Right kidney (tissue), 1 donor: ENCODE measurements around the gene GCG.

Source experiments
- DNase-seq: peaks from one replicate; pipeline ENCODE4 v3.0.0-alpha.2; 2016

The GCG gene

DNA sequence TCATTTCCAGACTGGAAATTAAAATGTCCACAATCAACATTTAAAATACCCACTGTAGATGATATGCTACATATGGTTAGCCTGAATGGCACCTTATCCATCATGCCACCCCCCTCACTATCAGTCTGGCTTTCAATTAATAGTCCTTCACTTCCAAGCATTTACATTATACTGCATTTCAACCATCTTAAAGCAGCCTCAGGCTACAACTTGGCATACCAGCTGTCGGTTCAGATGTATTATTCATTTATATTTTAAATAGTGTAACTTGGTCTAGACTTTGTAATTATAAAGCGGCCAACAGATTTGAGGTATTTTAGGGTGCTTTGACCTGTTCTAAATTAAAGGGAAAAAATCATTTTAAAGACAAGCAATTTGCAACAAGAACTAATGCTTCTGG, 2.6 kb downstream of the GCG start:
- DNase-seq = no peak

DNA sequence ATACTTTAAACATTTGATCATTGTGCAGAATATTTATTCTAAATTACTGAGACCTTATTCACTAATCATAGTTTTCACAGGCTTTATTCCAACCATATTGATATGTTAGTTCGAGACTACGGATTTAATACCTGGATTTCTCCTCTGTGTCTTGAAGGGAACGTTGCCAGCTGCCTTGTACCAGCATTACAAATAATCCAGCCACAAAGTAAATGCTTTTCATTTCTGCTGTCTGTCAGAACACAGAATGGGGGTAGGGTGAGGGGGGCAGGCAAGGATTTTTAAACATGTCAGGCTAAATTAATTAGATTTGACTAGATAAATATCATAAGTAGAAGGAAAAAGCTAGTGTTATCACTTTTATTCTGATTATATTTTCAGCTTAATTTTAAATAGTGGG, 3.1 kb downstream of the GCG start:
- no peak for DNase-seq

DNA sequence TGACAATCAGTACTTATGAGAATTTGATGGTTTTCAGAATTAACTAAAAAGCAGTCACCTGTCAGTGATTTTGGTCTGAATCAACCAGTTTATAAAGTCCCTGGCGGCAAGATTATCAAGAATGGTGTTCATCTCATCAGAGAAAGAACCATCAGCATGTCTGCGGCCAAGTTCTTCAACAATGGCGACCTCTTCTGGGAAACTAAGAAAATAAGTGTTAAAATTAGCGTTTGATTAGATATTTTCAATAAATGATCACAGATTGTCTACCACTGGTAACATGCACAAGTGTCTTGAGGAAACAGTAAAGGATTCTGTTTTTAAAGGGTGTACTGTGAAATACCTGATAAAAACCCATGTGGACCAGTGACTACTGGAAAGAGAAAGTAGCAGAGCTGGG, 8.1 kb downstream of the GCG start:
- DNase-seq = no peak

DNA sequence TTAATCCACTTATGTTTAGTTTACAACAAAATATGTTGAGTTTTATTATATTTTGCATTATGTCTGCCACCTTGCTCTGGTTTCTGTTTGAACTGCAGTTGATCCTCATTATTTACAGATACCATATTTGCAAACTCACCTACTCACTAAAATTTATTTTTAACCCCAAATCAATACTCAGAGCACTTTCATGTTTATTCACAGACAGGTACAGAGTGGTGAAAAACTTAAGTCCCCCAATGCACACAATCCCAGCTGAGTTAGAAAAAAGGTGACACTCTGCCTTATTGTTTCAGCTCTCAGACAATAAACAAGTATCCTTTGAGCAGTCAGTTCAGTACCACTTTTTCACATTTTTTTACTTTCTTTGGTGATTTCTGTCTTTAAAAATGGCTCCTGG, 13.7 kb downstream of the GCG start:
- DNase-seq = no peak

DNA sequence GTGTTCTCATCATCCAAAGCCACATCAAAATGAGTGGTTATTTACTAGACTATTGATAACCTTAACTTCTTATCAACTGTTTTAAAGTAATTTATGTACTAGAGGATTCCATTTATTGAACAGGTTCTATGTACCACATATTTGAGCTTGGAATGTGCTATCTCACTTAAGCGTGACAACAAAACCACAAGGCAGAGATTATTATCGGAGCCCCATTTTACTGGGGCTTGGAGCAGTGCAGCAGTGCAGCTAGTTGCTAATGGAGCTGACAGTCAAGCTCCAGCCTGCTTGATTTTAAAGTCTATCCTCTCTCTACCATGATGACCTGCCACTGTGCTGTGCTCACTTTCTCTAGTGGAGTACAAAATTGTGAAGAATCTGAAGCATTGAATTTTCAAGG, 24.6 kb downstream of the GCG start:
- no peak for DNase-seq

DNA sequence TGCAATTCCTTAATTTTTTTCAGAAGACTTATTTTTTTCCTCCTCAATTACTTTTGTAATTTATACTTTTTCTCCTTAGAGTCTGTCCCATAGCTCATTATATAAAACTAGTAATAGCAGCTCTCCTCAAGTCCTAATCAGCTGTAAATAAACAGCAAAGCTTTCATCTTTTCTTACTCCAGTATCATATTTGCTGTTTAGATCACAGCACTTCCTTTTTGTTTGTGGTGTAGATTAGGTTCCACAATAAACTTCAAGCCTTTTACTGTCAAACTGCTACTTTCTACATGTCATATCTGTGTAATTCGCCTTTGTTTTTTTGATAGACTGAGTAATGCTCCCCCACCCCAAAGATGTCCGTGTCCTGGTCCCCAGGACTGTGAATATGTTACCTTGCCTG, 25.5 kb downstream of the GCG start:
- no peak for DNase-seq

DNA sequence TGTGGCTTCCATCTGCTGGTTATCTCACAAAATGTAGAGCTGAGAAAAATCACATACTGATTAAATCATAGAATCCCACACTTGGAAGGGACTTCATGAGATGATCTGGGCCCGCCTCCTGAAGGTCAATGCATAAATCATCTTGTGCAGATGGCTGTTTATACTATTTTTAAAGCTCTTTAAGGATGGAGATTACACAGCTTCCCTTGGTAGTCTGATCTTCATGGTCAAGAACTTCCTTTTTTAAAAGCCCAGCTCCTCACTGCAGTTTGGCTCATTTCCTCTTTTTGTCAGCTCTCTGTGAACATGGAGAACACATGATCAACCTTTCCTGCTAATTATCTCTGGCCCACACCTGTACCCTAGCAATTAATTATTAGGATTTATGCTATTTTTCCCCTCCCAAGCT, 25.9 kb downstream of the GCG start:
- no peak for DNase-seq

DNA sequence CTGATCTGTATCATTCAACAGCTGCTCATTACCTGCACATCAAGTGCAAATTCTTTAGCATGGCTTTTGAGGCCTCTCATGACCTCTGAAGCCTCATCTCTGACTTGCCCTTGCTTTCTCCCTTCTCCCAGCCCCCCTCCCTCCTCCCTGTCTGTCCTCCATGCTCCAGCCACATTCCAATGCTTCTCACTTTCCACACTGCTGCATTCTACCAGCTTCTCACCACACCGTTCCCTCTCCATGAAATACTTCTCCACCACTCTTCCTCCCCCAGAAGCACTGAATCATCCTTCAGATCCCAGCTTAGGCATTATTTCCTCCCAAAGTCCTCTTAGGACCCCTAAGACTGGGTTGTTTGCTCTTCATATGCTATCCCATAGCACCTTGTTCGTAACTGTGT, 26.9 kb downstream of the GCG start:
- DNase-seq = no peak

DNA sequence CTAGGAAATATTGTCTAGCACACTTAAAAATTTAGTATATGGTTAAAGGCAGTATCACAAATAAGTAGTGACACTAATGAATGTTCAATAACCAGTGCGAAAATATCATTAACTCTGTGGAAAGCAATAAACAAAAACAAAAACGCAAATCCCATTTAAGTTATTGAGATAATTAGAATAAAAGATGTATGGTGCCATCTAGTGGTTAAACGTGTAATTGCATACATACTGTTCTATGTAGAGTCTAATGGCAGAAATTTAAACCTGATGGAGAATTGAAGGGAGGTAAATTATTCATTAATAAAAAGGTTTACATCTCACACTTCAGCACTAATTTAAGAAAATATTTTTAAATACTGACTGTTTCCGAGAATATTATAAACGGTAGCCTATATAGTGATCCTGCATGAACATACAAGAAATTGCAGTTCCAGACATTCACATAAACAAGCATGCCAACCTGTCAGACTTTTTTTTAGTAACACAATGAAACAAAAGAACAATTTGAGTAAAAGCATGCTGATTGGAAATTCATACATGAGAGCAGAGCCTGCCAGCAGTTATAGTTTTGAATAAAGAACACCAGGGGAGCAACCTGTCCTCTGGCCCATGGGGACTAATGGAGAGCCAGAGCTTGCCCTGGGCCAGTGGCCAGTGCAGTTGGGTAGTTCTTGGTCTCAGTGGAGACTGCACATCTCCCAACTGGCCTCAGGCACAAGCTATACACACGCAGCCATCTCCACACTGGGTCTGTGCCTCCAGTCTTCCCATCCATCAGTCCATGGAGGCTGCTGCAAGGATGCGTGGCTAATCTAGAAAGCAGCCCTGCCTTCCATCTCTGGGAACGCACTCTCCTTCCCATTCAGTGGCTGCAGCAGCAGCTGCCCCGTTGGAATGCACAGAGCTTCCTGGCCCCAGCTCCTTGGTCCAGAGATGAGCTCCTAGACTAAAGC, 28.0 kb downstream of the GCG start:
- DNase-seq = no peak

DNA sequence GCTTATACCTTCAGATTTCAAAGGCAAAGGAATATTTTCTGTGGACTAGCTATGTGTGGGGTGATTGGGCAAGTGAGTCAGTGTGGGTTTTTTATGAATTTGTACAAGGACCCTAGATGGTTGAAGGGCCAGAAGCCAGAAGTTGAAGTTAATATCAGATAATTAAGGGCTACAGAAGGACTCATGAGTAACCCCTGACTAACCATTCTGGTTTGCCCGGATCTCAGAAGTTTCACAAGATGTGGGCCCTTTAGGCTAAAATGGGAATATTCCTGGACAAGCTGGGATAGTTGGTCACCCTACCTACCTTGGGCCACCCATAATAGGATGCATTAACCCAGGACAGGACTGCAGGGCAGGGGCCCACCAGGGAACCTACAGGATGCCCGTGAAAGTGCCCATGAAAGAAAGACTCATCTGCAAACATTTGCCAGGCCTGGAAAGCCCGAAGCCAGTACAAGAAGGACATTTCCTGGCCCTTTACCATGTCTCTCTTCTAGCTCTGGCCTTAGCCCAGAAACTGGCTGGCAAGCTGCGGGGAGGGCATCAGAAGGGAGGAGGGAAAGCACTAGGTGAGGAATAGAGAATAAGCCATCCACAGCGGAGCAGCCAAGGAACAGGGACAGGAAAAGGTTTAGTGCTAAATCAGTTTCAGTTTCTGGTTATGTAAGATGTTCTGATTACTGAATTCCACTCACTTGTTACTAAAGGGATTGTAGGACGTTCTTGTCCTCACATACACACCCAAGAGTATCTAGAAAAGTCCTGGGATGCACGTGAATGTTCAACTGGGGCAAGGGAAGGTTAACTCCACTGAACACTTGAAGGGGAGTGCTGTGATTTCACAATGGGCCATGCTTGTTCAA, 33.6 kb downstream of the GCG start:
- no peak for DNase-seq

DNA sequence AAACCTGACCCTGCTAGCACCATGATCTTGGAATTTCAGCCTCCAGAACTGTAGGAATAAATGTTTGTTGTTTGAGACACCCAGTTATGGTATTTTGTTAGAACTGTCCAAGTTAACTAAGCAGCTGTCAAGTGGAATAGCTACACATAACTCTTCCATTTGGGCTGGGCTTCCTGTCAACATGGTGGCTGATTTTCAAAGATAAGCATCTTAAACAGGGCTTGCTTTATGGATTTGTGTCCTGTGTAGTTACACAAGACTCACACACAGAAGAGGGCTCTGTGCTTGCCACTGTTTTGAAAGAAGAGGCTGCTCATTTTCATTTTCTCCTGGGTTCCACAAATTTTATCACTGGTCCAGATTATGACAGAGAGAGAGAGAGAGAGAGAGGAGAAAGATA, 35.7 kb downstream of the GCG start:
- no peak for DNase-seq

DNA sequence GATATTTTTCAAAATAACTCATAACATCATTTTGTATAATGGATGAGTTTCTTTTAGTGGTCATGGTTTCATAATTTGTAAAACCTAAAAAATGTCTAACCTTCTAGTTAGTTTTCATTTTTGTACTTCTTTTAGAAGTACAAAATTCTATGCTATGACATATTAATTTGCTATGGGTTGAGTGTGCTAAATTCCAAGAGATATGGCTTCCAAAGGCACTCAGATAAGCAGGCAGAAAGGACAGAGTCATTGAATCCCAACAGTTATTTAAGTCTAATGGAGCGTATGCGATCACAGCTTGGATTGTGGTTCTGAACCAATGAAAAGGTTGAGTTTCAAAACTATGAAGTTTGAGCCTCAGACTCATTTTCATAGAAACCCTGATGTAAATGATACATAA, 37.0 kb downstream of the GCG start:
- no peak for DNase-seq

DNA sequence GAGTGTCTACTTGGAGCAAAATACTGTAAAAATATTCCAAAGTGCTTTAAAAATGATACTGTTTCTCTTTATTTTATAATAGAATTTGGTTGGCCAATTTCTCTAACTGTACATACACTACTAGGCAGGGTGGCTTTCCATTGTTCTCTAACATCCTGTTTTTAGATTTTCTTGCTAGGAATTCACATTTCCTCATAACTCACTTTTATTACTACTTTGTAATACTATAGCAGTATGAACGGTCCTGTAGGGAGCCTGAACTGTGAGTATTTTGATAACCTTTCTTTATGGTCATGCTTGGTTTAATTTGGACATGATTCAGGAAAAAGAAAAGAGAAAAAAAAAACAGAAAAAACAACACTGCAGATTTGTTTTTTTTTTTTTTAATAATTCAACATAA, 37.8 kb downstream of the GCG start:
- no peak for DNase-seq

DNA sequence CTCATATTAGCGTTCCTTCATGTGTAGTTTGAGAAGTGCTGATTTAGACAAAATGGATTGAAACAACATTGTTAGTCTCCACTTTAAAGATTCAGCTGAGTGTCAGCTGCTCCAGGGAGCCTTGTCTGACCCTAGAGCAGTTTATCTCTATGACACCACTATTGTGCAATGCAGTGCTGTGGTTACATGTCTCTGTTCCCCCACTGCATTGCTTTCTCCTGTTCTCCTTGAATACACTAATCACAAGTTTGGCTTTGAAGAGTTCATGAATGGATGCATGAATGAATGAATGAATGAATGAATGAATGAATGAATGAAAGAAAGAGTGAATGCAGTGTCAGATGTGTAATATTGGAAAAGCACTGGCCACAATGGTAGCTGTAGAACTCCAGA, 38.3 kb downstream of the GCG start:
- no peak for DNase-seq

DNA sequence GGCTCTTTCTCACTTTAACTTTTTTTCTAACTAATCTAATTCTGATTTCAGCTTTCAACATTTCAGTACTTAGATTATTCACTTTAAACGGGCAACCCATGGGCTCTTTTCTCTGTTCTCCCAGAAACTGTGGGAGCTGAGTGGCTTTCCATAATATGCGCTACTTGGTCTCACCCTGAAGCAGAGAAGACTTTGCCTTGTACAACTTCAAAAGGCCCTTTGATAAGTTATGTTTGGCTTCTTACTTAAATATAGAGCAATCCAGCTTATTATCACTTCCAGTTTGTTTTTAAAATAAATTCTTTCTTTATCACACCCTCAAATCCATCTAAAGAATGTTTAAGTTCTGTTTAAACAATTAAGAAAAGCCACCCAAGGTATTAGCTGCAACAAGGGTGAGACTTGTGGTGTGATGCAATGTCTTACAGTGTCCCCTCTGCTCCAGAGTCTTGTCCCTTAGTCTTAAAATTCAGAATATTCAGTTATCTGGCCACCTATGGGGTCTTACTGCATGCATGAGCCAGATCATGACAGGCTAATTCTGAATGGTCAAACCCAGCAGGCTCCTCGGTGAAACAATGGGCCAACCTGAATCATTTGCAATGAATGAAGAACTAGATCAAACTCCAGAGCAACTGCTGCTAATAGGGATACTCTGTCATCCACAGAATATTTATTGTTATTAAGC, 38.8 kb downstream of the GCG start:
- DNase-seq = no peak

DNA sequence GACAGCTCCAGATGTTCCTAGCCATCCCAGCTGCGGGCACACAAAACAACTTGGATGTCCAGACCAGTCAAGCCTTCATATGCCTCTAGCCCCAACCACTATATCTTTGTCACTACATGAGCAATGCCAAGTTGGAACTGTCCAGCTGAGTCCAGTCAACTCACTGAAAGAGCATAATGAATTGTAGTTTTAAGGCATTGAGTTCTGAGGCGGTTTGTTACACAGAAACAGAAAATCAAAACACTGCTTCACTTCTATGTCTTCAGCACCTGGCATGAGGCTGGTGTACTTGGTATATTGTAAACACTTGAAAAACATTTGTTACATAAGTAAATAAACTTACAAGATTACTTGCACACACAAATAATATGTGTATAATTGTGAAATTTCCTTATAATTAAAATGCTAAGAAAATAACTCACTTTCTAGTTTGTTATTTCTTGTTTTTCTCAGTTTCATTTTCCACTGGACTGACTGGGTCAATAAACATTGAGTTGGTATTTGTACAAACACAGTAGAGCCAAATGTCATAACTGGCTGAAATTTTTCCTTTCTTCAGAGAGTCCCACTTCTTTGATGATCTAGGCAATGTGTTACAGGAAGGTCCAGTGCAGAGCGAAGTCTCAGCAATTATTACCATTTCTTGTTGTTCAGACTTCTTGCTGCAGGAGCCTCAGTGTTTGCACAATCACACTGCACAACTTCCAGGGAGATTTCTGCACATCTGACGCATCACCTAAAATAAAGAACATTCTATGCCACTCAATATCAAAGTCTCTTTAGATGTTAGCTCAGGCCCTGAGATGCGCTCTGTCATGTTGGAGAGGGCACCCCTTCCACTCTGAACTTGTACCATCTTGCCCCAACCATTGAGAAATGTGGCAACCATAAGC, 39.8 kb downstream of the GCG start:
- DNase-seq = no peak

DNA sequence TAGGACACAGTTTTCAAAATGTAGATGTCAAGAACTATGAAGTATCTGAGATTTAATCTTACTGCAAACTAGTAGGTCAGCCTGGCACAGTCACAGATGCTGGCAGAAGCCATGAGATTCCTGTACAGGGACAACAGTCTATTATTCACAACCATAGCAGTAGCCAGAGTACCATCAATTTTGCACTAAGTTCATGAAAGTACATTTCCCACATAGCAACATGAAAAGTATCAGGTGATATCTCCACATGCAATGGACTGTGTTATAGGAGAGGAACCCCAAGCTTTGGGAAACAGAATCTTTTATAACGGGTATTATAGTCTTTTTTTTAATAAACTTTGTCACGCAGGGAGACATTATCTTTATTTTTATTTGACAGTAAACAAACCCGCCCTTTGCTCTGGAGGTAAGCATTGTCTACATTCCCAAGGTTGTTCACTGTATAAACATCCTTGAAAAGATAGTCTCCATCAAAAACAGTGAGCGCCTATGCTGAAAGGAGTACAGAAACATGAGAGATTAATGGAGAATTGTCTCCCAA, 44.6 kb downstream of the GCG start:
- no peak for DNase-seq

DNA sequence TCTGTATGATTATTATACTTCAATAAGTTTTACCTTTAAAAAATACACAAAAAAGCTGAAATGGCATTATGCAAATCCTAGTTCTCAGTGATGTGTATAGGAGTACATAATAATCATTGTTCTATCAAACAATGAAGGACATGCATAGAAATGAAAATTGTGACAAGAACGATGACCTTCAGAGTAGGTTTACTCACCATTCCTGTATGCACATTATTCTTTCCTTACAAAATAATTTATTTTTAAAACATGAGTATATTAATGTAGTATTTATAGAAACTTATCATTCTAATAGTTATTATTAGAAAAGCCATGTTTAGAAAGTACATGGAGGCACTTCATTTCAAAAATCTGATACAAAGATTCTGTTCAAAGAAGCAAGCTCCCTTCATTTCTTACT, 45.3 kb downstream of the GCG start:
- no peak for DNase-seq

DNA sequence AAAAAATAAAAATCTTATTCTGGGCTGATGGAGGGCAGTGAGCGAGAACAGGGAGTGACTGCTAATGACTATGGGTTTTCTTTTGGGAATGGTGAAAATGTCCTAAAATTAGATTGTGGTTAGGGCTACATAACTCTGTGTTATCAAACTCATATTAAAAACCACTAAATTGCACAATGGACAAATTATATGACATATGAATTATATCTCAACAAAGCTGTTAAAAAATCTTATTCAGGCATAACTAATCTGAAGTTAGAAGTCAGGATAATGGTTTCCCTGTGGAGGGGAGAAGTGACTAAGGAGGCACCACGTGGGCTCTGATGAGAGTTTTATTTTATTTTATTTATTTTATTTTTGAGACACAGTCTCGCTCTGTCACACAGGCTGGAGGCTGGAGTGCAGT, 45.9 kb downstream of the GCG start:
- DNase-seq = no peak

DNA sequence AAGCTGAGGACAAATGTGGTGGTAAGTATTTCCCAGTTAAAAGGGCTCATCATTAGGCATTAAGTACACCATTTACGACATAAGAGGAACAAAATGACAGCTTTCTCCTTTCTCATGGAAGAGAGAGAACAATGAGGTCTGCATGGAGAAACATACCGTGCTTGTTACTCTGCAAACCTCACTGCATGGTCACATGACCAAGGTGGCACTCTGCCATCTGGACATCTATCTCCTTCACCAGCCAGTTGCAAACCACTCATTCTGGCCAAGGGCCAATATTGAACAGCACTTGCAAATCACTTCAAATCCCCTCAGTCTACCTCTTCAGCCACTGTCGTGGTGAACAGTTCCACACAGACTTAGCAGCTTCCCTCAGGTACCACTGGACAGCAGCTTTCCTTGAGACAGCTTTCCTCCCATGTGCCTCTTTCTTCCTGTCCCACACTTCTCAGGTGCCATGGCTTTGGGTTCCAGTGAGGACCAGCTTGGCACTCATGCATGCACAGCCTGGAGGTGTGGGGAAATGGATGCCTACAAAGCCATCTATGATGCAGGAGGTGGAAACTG, 48.5 kb downstream of the GCG start:
- no peak for DNase-seq

DNA sequence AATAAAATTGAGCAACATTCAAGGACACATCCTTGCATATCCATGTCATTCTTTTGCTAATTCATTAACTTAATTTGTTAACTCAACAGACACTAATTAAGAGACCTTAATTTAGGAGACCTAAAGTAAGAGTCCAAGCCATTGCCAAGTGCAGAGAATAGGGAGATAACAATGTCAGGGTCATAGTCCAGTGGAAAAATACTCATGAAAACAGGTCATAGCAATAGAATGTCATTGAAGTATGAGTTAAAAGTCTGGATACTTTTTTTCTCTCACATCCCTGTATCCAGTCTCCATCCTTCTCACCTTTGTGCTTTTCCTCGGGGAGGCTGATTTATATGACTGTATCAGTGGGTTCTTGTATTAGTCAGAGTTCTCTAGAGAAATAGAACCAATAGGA, 51.5 kb downstream of the GCG start:
- no peak for DNase-seq
